Gastrocnemius medialis (tissue), 4 donors: Measurements from ENCODE around the gene LEF1. TPM values are rescaled to one million over a fixed set of nuclear protein-coding genes. Genes with fewer than 3 reads are reported as not detected.
A peak's percentile ranks its signal among the peaks of the same experiment; 100 is the strongest.

ENCODE experiments used
- ATAC-seq, 2 donors: fragments of 150-250 bp; one replicate each; pipeline ENCODE4 v1.9.1; 2016
- DNase-seq, 2 donors: peaks; one replicate each; pipeline ENCODE4 v3.0.0-alpha.2; 2019
- H3K27ac ChIP-seq, 4 donors: fragments of 200-600 bp; sonication (generic); 1 replicate in 1 of 4; 2 replicates in 3 of 4; pipeline ENCODE4 v1.5.1; 2016 to 2018; ENCODE audit warnings: mild to moderate bottlenecking in 2 of 4, moderate library complexity in 1 of 4
- H3K27me3 ChIP-seq, 3 donors: fragments of 200-600 bp; sonication (generic) in 2 of 3; 1 replicate in 1 of 3; 2 replicates in 2 of 3; pipeline versions ENCODE4 v1.5.1 to v1.6.0; 2016 to 2019; ENCODE audit warnings: mild to moderate bottlenecking in 1 of 3, moderate library complexity in 1 of 3
- H3K36me3 ChIP-seq, 2 donors: fragments of 200-600 bp; sonication (generic) in 1 of 2; one replicate each; pipeline ENCODE4 v1.5.1; 2017 to 2018
- H3K4me1 ChIP-seq, 2 donors: fragments of 200-600 bp; sonication (generic) in 1 of 2; one replicate each; pipeline ENCODE4 v1.5.1; 2016 to 2017; ENCODE audit warnings: mild to moderate bottlenecking in 2 of 2
- H3K4me3 ChIP-seq, 4 donors: fragments of 200-600 bp; sonication (generic) in 3 of 4; 1 replicate in 1 of 4; 2 replicates in 3 of 4; pipeline ENCODE4 v1.5.1; 2016 to 2019; ENCODE audit warnings: mild to moderate bottlenecking in 2 of 4
- H3K9me3 ChIP-seq, 3 donors: fragments of 200-600 bp; sonication (generic) in 2 of 3; 1 replicate in 1 of 3; 2 replicates in 2 of 3; pipeline ENCODE4 v1.5.1; 2016 to 2019
- CTCF ChIP-seq, 5 experiments: fragments of 450-650 bp in 3 of 5; fragments of 200-600 bp in 2 of 5; sonication (generic) in 2 of 5; IDR thresholded peaks in 4 of 5; conservative IDR thresholded peaks in 1 of 5; 1 replicate in 4 of 5; 2 replicates in 1 of 5; pipeline ENCODE4 v1.5.1; 2016 to 2019; ENCODE audit warnings: antibody characterized with exemption in 5 of 5, mild to moderate bottlenecking in 3 of 5, moderate library complexity in 3 of 5
- POLR2A ChIP-seq, 2 donors: fragments of 450-650 bp; IDR thresholded peaks; one replicate each; pipeline ENCODE4 v1.6.1; 2017; ENCODE audit warnings: antibody characterized with exemption in 2 of 2, mild to moderate bottlenecking in 2 of 2, moderate library complexity in 2 of 2
- in situ Hi-C, 4 donors: fragments of 200-750 bp; cut with MboI; loops; one replicate each; pipeline versions ENCODE4 v1.15.0 to v1.8.0; 2017; ENCODE audit warnings: low sequenced_read_pairs in 4 of 4
- intact Hi-C: fragments of 100-400 bp; cut with DNase I; formaldehyde crosslinking; loops from one replicate; pipeline ENCODE4 v1.15.1; 2023; ENCODE audit warnings: low total_unique reads
- total RNA-seq, 4 donors: library from RNA; depleted of rRNA; stranded (reverse); fragments of >200 nt; gene quantifications; one replicate each; pipeline versions ENCODE4 v1.1.0 to v1.2.3, GENCODE V29; 2016

The LEF1 gene
- total RNA-seq, 4 donors from 2014 or later: 0.33 TPM; not detected in 3

DNA sequence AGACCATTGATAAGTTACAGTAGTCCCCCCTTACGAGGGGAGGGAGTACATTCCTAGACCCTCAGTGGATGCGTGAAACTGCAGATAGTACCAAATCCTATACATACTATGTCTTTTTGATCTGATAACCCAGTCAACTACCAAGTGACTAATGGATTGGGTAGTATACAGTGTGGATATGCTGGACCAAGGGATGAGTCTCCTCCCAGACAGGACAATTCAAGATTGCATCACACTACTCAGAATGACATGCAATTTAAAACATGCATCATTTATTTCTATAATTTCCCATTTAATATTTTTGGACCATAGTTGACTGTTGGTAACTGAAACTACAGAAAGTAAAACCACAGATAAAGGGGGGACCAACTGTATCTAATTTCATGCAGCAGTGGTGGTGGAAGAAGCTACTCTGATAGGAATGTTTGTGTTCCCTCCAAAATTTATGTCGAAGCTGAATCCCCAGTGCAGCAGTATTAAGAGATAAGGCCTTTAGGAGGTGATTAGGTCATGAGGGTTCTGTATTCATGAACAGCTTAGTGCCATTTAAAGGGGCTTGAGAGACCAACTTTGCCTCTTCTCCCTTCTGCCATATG is 167.1 kb downstream of the LEF1 start:
- intact Hi-C loops (no loop called here), in situ Hi-C loops (no loop called here)
- no peak for TF ChIP-seq CTCF (IDR thresholded peaks at IDR 0.05 in 4 of 5, conservative IDR thresholded peaks at IDR 0.05 in 1 of 5)
- no peak for TF ChIP-seq POLR2A (IDR thresholded peaks at IDR 0.05)
- Histone ChIP-seq H3K27me3 (no peaks in the 10 kb centered on the region), H3K27ac (peak overlapping the region; percentile 92 to 99 (median 96)), H3K4me3 (no peak overlapping the region), H3K4me1 (peaks cover 74 to 80% of the 10 kb centered on the region in 2 donors), H3K36me3 (no peaks in the 10 kb centered on the region), H3K9me3 (no peaks in the 10 kb centered on the region)
- ATAC-seq: no peak
- DNase-seq: no peak

DNA sequence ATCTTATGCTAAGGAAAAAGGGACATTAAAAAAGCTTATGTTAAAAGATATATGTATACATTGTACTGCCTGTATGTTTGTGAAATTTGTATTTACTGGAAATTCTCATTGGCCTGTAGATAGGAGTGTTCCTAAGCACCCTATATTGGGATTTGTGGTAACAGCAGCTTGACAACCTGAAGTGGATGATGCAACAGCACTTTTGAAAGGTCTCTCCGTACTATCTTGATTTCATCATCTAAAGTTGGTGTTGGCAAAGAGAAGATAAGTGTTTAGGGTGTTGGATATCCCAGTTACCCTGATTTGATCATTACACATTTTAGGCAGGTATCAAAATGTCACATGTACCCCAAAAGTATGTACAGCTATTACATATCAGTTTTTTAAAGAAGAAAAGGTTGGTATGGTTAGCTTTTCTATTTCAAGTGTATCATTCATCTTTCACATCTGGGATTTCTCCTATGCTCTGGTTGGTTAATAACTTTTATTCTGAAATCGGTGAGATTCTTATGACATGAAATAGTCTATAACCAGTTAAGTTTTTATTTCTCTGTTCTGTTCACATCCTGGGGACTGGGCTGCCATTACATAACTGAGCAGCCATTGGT is 168.7 kb downstream of the LEF1 start:
- Histone ChIP-seq H3K27me3 (no peaks in the 10 kb centered on the region), H3K36me3 (no peaks in the 10 kb centered on the region), H3K9me3 (no peaks in the 10 kb centered on the region), H3K4me3 (no peak overlapping the region), H3K4me1 (peaks cover 73 to 80% of the 10 kb centered on the region in 2 donors), H3K27ac (peak overlapping the region; percentile 92 to 99 (median 96))
- peak; percentile 55 to 64 for ATAC-seq
- DNase-seq: peak; percentile 24 to 36
- TF ChIP-seq POLR2A (IDR thresholded peaks at IDR 0.05) (no peak), CTCF (IDR thresholded peaks at IDR 0.05 in 4 of 5, conservative IDR thresholded peaks at IDR 0.05 in 1 of 5) (no peak)
- intact Hi-C loops (no loop called here), in situ Hi-C loops (no loop called here)

GRCh38 chr4:107997794-107998193 is 170.9 kb downstream of the LEF1 start:
- Histone ChIP-seq H3K9me3 (no peaks in the 10 kb centered on the region), H3K4me3 (no peak overlapping the region), H3K27ac (peak overlapping the region; percentile 92 to 99 (median 96)), H3K27me3 (no peaks in the 10 kb centered on the region), H3K4me1 (peaks cover 81 to 86% of the 10 kb centered on the region in 2 donors), H3K36me3 (no peaks in the 10 kb centered on the region)
- ATAC-seq (peak; percentile 30 to 49), DNase-seq (peak in 1 of 2 donors; percentile 24)
- intact Hi-C loops (no loop called here), in situ Hi-C loops (no loop called here)
- TF ChIP-seq POLR2A (IDR thresholded peaks at IDR 0.05): no peak
- TF ChIP-seq CTCF (IDR thresholded peaks at IDR 0.05 in 4 of 5, conservative IDR thresholded peaks at IDR 0.05 in 1 of 5): no peak

Other genes starting within 250 kb of the LEF1 start
- 1 to 10 TPM; 3.5 to 7.5 (median 4.0) TPM for gene CYP2U1, start 237.4 kb downstream of the LEF1 start, total RNA-seq
- 100 to 1,000 TPM in 2 of 4 donors, 10 to 100 TPM in 2; 78.0 to 137 (median 105) TPM for gene HADH, start 179.0 kb downstream of the LEF1 start, total RNA-seq